Placental epithelial cell (primary cell): Measurements from ENCODE around the gene VPS72. TPM values are rescaled to one million over a fixed set of nuclear protein-coding genes. Genes with fewer than 3 reads are reported as not detected.

Source experiments
- total RNA-seq: library from RNA; depleted of rRNA; stranded (reverse); fragments of >200 nt; gene quantifications from 2 replicates; pipeline ENCODE4 v1.2.3, GENCODE V29; 2012

VPS72 gene, protein sequence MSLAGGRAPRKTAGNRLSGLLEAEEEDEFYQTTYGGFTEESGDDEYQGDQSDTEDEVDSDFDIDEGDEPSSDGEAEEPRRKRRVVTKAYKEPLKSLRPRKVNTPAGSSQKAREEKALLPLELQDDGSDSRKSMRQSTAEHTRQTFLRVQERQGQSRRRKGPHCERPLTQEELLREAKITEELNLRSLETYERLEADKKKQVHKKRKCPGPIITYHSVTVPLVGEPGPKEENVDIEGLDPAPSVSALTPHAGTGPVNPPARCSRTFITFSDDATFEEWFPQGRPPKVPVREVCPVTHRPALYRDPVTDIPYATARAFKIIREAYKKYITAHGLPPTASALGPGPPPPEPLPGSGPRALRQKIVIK
- total RNA-seq = 40.4 and 51.0 TPM in 2 replicates

DNA sequence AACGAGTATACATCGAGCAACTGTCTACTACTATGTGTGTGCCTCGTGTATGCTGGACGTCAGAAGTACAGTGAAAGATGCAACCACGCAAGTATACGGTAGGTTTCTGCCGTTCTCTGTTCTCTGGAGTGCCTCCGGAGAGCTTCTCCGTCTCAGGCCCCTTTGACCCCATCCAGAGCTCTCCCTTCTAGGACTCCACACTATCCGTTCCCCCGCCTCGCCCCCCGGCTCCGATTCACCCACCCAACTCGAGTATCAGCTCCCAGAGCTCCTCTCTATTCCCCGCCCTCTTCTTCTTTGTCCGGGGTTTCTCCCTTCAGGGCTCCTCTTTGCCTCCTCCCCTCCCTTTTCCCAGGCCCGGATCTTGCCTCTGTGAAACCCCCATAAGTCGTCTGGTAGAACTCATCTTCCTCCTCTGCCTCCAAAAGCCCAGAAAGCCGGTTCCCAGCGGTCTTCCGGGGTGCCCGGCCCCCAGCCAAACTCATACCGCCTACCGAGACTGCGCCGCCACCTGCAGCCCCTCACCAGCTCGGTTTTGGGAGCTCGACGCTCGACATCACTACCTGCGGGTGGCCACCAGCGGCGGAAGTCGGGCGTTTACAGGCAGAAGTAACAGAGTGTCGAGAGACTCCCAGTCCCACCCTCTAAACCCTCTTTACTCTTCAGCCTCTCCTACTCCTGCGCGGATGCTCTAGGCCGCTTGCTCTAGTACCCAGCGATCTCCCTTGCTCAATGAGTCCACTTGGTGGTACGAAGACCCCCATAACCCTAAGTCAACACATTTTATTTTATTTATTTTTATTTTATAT is at the start of gene VPS72:
VPS72 (minus strand) TSS at position 561 of the 809 bp plus-strand sequence; CDS start at position 485, 76 bp downstream.

DNA sequence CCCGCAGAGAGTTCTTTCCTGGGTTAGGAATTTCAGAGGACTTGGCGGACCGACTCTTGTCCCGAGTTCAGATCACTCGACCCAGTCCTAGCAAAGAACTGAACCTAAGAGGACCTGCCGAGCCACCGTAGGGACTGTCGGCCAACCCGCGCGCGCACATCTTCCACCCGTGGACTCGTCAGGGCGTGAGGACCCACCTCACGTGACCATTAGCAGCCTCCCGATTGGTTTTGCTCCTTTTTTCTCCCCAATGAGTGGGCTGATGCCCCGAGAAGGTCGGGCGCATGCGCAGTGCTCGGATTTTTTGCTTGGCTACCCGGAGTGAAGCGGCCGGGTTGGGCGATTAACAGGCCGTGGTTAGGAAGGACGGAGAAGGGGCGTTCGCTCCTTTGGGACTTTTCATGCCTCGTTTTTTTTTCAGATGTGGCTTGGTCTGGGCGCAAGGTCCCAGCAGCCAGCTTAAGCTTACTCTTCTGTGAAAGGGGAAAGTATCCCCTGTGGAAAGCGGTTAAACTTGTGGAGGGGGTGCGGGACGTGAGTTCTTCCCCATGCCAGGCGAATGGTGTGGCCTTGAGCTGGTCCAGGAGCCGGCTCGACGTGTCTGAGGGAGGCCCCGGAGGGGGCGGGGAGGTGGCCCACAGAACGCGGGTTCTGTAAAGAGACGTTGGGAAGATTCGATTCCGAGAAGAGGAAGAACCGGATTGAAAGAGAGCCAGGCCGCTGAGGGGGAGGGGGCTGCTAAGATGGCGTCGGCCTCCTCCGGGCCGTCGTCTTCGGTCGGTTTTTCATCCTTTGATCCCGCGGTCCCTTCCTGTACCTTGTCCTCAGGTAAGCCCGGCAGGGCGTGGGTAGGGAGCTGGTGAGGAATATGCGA is 8.5 kb upstream of the VPS72 start, which contains the start of gene PIP5K1A:
PIP5K1A (plus strand) TSS at position 299 of the 874 bp plus-strand sequence; CDS start at position 744, 445 bp downstream.

DNA sequence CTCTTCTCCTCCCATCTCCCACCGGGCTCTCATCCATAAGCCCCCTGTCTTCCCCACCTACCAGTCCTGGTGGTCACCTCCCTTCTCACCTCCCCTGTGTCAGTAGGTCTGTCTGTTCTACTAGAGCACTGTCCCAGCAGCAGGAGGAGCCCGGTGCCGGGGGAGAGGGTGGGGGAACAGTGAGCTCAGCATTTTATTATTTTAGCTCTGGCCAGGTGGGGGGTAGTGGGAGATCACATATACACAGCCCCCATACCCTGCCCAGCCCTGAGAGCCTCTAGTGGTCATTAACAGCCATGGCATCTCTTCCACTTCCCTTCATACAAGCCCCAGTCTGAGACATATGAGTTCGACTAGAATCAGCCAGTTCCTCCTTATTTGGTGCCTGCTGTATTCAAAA is 14.1 kb downstream of the VPS72 start, which contains the start of gene TMOD4:
TMOD4 (minus strand) TSS at position 119 of the 400 bp plus-strand sequence. CDS start 1,106 bp downstream, outside the sequence.

DNA sequence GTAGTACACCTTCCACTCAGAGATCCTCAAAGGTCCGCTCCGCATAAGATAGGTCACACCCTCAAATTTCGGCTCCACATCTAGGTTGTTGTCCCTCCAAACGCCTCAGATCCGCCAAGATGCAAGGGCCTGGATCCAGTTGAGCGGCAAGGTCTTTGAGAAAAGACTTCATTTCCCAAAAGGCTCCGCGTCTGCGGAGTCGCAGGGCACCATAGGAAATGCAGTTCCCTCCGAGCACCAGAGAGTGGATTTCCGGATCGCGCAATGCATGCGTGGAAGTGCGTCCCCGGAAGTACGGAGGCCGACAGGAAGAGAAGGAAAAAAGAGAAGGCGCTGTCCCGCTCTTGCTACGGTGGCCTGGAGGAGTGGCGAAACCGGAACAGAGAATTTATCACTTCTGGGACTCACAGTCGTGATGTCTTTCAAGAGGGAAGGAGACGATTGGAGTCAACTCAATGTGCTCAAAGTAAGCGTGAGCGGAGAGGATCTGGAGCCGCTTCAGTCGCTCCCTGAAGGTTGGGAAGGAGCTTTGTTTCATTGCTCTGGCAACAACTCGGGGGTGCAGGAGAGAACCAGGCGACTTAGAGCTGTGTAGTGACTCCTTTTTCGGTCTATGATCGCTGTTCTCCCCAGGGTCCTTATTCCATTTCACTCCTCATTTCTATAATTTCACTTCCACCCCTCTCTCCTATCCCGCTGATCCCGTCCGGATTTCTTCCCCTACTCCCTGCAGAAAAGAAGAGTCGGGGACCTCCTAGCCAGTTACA is 24.1 kb downstream of the VPS72 start, which contains the start of the genes LYSMD1 and SCNM1:
LYSMD1 (minus strand) TSS at position 165 of the 767 bp plus-strand sequence. CDS start 644 bp downstream, outside the sequence.
SCNM1 (plus strand) TSS at position 407 of the 767 bp plus-strand sequence; CDS start at position 416, 9 bp downstream.

DNA sequence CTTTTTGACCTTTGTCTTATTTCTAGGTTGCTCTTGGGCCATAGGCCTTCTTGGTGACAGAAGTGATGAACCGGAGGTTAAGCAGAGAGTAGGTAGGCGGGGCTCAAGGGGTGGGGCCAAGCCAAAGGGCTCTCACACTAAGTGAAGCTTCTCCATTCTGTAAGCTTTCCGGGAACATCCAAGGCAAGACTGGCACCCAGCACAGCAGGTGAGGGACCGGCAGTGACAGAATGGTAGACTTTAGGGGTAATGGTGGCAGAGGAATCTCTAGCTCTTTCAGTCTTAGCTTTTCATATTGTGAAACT is 33.5 kb downstream of the VPS72 start, which contains the start of gene TNFAIP8L2:
TNFAIP8L2 (plus strand) TSS at position 135 of the 305 bp plus-strand sequence. CDS start 2,049 bp downstream, outside the sequence.

DNA sequence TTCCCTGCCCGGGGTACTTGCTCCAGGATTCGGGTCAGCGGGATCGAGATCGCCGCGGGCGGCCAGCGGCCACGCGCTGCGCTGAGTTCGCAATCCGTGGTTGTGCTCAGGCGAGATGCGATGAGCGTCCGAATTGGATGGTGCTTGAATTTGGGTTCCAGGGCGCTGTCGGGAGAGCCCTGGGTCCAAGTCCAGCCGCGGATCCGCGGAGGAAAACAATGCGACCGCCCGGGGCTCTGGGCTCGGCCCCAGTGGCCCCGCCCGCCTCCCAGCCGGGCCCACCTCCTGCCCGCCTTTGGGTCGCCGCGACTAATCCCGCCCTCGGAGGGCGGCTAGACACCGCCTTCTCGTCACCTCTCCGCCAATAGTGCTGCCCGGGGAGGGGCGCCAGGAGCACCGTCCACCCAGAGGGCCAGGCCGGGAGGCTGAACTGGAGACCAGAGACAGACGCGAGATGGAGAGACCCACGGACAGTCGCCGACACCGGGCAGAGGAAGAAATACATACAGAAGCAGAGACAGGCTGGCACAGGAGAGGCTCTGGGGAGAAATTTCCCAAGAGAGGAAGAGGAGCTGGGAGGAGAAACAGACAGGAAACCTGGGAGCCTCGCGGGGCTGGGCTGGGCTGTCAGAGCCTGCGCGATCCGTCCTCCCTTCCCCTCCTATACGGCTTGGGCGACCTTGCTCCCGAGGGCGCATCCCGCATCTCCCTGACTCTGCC is 43.4 kb downstream of the VPS72 start, which contains the start of gene SEMA6C:
SEMA6C (minus strand) TSS at position 220 of the 720 bp plus-strand sequence. CDS start 4,010 bp downstream, outside the sequence.

Other genes starting within 250 kb of the VPS72 start
- 59.7 and 79.5 TPM in 2 replicates for gene CERS2, start 215.4 kb downstream of the VPS72 start, total RNA-seq
- 0.39 and 2.0 TPM in 2 replicates for gene ANXA9, start 207.9 kb downstream of the VPS72 start, total RNA-seq
- 10.6 and 11.0 TPM in 2 replicates for gene MINDY1, start 183.3 kb downstream of the VPS72 start, total RNA-seq
- gene PRUNE1, start 181.7 kb downstream of the VPS72 start, total RNA-seq = 14.9 and 16.5 TPM in 2 replicates
- 66.4 and 157 TPM in 2 replicates for gene BNIPL, start 153.6 kb downstream of the VPS72 start, total RNA-seq
- 3.1 and 3.9 TPM in 2 replicates for gene C1orf56, start 142.4 kb downstream of the VPS72 start, total RNA-seq
- 95.4 and 112 TPM in 2 replicates for gene CDC42SE1, start 130.6 kb downstream of the VPS72 start, total RNA-seq
- gene MLLT11, start 129.8 kb downstream of the VPS72 start, total RNA-seq = 8.0 and 9.8 TPM in 2 replicates
- gene GABPB2, start 119.4 kb downstream of the VPS72 start, total RNA-seq = 7.6 and 11.4 TPM in 2 replicates
- gene SEMA6C, start 43.6 kb downstream of the VPS72 start, total RNA-seq = 7.6 and 20.8 TPM in 2 replicates
- gene TNFAIP8L2, start 33.5 kb downstream of the VPS72 start, total RNA-seq = not detected in 2 replicates
- gene LYSMD1, start 24.3 kb downstream of the VPS72 start, total RNA-seq = 11.0 and 16.1 TPM in 2 replicates
- gene SCNM1, start 24.1 kb downstream of the VPS72 start, total RNA-seq = 29.1 and 41.6 TPM in 2 replicates
- not detected in 2 replicates for gene TMOD4, start 14.2 kb downstream of the VPS72 start, total RNA-seq
- 97.0 and 110 TPM in 2 replicates for gene PIP5K1A, start 8.4 kb upstream of the VPS72 start, total RNA-seq
- 173 and 181 TPM in 2 replicates for gene PSMD4, start 64.5 kb upstream of the VPS72 start, total RNA-seq
- 24.7 and 25.3 TPM in 2 replicates for gene ZNF687, start 92.1 kb upstream of the VPS72 start, total RNA-seq
- gene PI4KB, start 137.2 kb upstream of the VPS72 start, total RNA-seq = 76.3 and 101 TPM in 2 replicates
- 72.2 and 78.5 TPM in 2 replicates for gene RFX5, start 157.1 kb upstream of the VPS72 start, total RNA-seq
- 2.0 and 5.9 TPM in 2 replicates for gene SELENBP1, start 182.5 kb upstream of the VPS72 start, total RNA-seq
- gene PSMB4, start 209.4 kb upstream of the VPS72 start, total RNA-seq = 315 and 439 TPM in 2 replicates